ENCODE measurements around the gene RSKR.
A peak's percentile ranks its signal among the peaks of the same experiment; 100 is the strongest.
"Not testable (repeated sequence)": the region's sequence is repeated elsewhere in the genome, so short reads cannot be mapped to it uniquely, and the experiment has no call there.

The RSKR gene

GRCh38 chr17:28576758-28577465 is 37.1 kb downstream of the RSKR start, which contains the start of gene ALDOC:
ALDOC (minus strand) TSS chr17:28576895; CDS start chr17:28575532, 1,363 bp downstream.
- peak; percentile 61 for FAIRE-seq

- FAIRE-seq: not testable (repeated sequence)
These were observed 38.0 kb downstream of the RSKR start for GRCh38 chr17:28576016-28576415.

- no peak for FAIRE-seq
These were observed 38.7 kb downstream of the RSKR start for GRCh38 chr17:28575126-28575795.

- FAIRE-seq: no peak
These were observed 39.5 kb downstream of the RSKR start for GRCh38 chr17:28574526-28574925.

- no peak for FAIRE-seq
These were observed 40.0 kb downstream of the RSKR start for GRCh38 chr17:28573966-28574480.

GRCh38 chr17:28573521-28573920 is 40.5 kb downstream of the RSKR start:
- FAIRE-seq: no peak

GRCh38 chr17:28573040-28573380 is 41.0 kb downstream of the RSKR start:
- no peak for FAIRE-seq

- FAIRE-seq: no peak
These were observed 41.5 kb downstream of the RSKR start for GRCh38 chr17:28572259-28573039.

GRCh38 chr17:28571361-28572122 is 42.4 kb downstream of the RSKR start, which contains the start of gene PIGS:
PIGS (minus strand) TSS chr17:28571524; CDS start chr17:28571496, 28 bp downstream.
- FAIRE-seq: peak; percentile 72

GRCh38 chr17:28570716-28571360 is 43.1 kb downstream of the RSKR start:
- no peak for FAIRE-seq

- FAIRE-seq: no peak
These were observed 44.5 kb downstream of the RSKR start for GRCh38 chr17:28569446-28569845.

GRCh38 chr17:28567604-28568003 is 46.4 kb downstream of the RSKR start:
- no peak for FAIRE-seq

- FAIRE-seq: no peak
These were observed 50.5 kb downstream of the RSKR start for GRCh38 chr17:28563475-28563874.
